ENCODE data around the gene HOXC9. TPM values are rescaled to one million over a fixed set of nuclear protein-coding genes. Genes with fewer than 3 reads are reported as not detected.

The HOXC9 gene
- total RNA-seq, 1 experiment from 2014 or later, result not detected

- ATAC-seq (no peak), DNase-seq (ENCODE audit: low spot score) (no peak)
- POLR2A ChIA-PET, result no interaction called here
- CTCF ChIA-PET, result interaction anchor here (0.6 to 4.8 kb wide), 6 partner anchors 9 to 171 kb away, joined by 3 to 23 read pairs (median 4); no protein-coding TSS in a partner anchor
- peaks cover 99% of the 10 kb centered on the region for H3K27me3 Mint-ChIP-seq (ENCODE audit: low read depth)
- H3K27ac Mint-ChIP-seq, result no peak overlapping the region
- no peaks in the 10 kb centered on the region for H3K36me3 Mint-ChIP-seq
- no peak overlapping the region for H3K4me3 Mint-ChIP-seq
- peaks cover 21% of the 10 kb centered on the region for H3K4me1 Mint-ChIP-seq
- H3K9me3 Mint-ChIP-seq, result no peaks in the 10 kb centered on the region
- TF ChIP-seq GABPB1 (CRISPR knock-in tag; IDR thresholded peaks at IDR 0.05), result no peak
- no peak for TF ChIP-seq NR1H2 (CRISPR knock-in tag; IDR thresholded peaks at IDR 0.05)
Observed at GRCh38 chr12:54037360-54038283, 37.7 kb downstream of the HOXC9 start.

- Mint-ChIP-seq H3K4me3 (no peak overlapping the region), H3K4me1 (peaks cover 16% of the 10 kb centered on the region), H3K27ac (no peak overlapping the region), H3K9me3 (no peaks in the 10 kb centered on the region), H3K36me3 (no peaks in the 10 kb centered on the region), H3K27me3 (ENCODE audit: low read depth) (peaks cover 99% of the 10 kb centered on the region)
- CTCF ChIA-PET, result interaction anchor here (0.7 to 4.8 kb wide), 5 partner anchors 8 to 170 kb away, joined by 3 to 23 read pairs (median 4); no protein-coding TSS in a partner anchor
- DNase-seq (ENCODE audit: low spot score) (no peak), ATAC-seq (no peak)
- POLR2A ChIA-PET, result no interaction called here
- no peak for TF ChIP-seq MLX (CRISPR knock-in tag; IDR thresholded peaks at IDR 0.05)
Observed at GRCh38 chr12:54038284-54038870, 38.4 kb downstream of the HOXC9 start.

GRCh38 chr12:54038871-54039414, 39.0 kb downstream of the HOXC9 start:
- Mint-ChIP-seq H3K9me3 (no peaks in the 10 kb centered on the region), H3K4me1 (peaks cover 13% of the 10 kb centered on the region), H3K4me3 (no peak overlapping the region), H3K27ac (no peak overlapping the region), H3K36me3 (no peaks in the 10 kb centered on the region), H3K27me3 (ENCODE audit: low read depth) (peaks cover 100% of the 10 kb centered on the region)
- ATAC-seq (no peak), DNase-seq (ENCODE audit: low spot score) (no peak)
- ChIA-PET CTCF (interaction anchor here (0.7 to 4.8 kb wide), 5 partner anchors 8 to 169 kb away, joined by 3 to 23 read pairs (median 4); no protein-coding TSS in a partner anchor), POLR2A (no interaction called here)
- no peak for TF ChIP-seq NR2C2 (CRISPR knock-in tag; IDR thresholded peaks at IDR 0.05)
- no peak for TF ChIP-seq SMAD4 (CRISPR knock-in tag; IDR thresholded peaks at IDR 0.05)
- no peak for TF ChIP-seq CREM (CRISPR knock-in tag; IDR thresholded peaks at IDR 0.05)
- TF ChIP-seq ARID4B (CRISPR knock-in tag; IDR thresholded peaks at IDR 0.05; ENCODE audit: borderline replicate concordance), result no peak
- no peak for TF ChIP-seq ZNF512 (CRISPR knock-in tag; IDR thresholded peaks at IDR 0.05; ENCODE audit: borderline replicate concordance)
- TF ChIP-seq IRF2 (CRISPR knock-in tag; IDR thresholded peaks at IDR 0.05; ENCODE audit: borderline replicate concordance, low read depth), result no peak
- TF ChIP-seq PREB (CRISPR knock-in tag; IDR thresholded peaks at IDR 0.05; ENCODE audit: borderline replicate concordance), result no peak
- no peak for TF ChIP-seq PRRX2 (CRISPR knock-in tag; IDR thresholded peaks at IDR 0.05)
- no peak for TF ChIP-seq FOXP4 (CRISPR knock-in tag; IDR thresholded peaks at IDR 0.05)
- TF ChIP-seq ZNF425 (CRISPR knock-in tag; conservative IDR thresholded peaks at IDR 0.05), result no peak
- no peak for TF ChIP-seq E2F1 (CRISPR knock-in tag; IDR thresholded peaks at IDR 0.05)
- TF ChIP-seq ZNF232 (CRISPR knock-in tag; IDR thresholded peaks at IDR 0.05), result no peak

Data from WTC11 (cell line).